ENCODE results near the gene PTPRQ.

DNA sequence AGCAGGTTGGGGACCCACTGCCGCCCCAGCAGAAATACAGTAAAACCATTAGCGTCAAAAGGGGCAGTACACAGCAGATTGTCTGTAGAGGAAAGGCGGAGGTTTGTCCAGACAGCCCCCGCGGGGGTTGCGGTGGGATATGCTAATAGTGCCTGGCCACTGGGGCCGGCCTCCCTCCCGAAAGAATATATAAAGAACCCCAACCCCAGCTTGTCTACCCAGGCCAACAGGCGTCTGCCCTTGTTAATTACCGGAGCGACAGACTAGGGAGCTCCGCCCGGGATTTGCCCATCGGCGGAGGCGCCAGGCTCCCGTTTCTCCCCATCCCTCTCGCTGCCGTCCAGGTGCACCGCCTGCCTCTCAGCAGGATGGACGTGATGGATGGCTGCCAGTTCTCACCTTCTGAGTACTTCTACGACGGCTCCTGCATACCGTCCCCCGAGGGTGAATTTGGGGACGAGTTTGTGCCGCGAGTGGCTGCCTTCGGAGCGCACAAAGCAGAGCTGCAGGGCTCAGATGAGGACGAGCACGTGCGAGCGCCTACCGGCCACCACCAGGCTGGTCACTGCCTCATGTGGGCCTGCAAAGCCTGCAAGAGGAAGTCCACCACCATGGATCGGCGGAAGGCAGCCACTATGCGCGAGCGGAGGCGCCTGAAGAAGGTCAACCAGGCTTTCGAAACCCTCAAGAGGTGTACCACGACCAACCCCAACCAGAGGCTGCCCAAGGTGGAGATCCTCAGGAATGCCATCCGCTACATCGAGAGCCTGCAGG lies 272.8 kb downstream of the PTPRQ start, which contains the start of gene MYF5:
- TF ChIP-seq SMAD3 (CRISPR knock-in tag; IDR thresholded peaks at IDR 0.05; ENCODE audit: borderline replicate concordance), result no peak
- no peak for TF ChIP-seq ZNF423 (CRISPR knock-in tag; IDR thresholded peaks at IDR 0.05)
- no peak for TF ChIP-seq MAX (CRISPR knock-in tag; IDR thresholded peaks at IDR 0.05)
- TF ChIP-seq, protein P1, sequence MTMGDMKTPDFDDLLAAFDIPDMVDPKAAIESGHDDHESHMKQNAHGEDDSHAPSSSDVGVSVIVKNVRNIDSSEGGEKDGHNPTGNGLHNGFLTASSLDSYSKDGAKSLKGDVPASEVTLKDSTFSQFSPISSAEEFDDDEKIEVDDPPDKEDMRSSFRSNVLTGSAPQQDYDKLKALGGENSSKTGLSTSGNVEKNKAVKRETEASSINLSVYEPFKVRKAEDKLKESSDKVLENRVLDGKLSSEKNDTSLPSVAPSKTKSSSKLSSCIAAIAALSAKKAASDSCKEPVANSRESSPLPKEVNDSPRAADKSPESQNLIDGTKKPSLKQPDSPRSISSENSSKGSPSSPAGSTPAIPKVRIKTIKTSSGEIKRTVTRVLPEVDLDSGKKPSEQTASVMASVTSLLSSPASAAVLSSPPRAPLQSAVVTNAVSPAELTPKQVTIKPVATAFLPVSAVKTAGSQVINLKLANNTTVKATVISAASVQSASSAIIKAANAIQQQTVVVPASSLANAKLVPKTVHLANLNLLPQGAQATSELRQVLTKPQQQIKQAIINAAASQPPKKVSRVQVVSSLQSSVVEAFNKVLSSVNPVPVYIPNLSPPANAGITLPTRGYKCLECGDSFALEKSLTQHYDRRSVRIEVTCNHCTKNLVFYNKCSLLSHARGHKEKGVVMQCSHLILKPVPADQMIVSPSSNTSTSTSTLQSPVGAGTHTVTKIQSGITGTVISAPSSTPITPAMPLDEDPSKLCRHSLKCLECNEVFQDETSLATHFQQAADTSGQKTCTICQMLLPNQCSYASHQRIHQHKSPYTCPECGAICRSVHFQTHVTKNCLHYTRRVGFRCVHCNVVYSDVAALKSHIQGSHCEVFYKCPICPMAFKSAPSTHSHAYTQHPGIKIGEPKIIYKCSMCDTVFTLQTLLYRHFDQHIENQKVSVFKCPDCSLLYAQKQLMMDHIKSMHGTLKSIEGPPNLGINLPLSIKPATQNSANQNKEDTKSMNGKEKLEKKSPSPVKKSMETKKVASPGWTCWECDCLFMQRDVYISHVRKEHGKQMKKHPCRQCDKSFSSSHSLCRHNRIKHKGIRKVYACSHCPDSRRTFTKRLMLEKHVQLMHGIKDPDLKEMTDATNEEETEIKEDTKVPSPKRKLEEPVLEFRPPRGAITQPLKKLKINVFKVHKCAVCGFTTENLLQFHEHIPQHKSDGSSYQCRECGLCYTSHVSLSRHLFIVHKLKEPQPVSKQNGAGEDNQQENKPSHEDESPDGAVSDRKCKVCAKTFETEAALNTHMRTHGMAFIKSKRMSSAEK (CRISPR knock-in tag; IDR thresholded peaks at IDR 0.05; ENCODE audit: borderline replicate concordance), result no peak
- TF ChIP-seq, protein P2, sequence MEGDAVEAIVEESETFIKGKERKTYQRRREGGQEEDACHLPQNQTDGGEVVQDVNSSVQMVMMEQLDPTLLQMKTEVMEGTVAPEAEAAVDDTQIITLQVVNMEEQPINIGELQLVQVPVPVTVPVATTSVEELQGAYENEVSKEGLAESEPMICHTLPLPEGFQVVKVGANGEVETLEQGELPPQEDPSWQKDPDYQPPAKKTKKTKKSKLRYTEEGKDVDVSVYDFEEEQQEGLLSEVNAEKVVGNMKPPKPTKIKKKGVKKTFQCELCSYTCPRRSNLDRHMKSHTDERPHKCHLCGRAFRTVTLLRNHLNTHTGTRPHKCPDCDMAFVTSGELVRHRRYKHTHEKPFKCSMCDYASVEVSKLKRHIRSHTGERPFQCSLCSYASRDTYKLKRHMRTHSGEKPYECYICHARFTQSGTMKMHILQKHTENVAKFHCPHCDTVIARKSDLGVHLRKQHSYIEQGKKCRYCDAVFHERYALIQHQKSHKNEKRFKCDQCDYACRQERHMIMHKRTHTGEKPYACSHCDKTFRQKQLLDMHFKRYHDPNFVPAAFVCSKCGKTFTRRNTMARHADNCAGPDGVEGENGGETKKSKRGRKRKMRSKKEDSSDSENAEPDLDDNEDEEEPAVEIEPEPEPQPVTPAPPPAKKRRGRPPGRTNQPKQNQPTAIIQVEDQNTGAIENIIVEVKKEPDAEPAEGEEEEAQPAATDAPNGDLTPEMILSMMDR (IDR thresholded peaks at IDR 0.05), result no peak
- no peak for TF ChIP-seq FOXP1 (CRISPR knock-in tag; IDR thresholded peaks at IDR 0.05; ENCODE audit: borderline replicate concordance)
- TF ChIP-seq MXD4 (CRISPR knock-in tag; IDR thresholded peaks at IDR 0.05; ENCODE audit: borderline replicate concordance), result no peak
